Femur (tissue), 1 donor: Measurements from ENCODE around the gene ZYG11A.
A peak's percentile ranks its signal among the peaks of the same experiment; 100 is the strongest.

ENCODE experiments used
- DNase-seq: peaks from one replicate; pipeline ENCODE4 v3.0.0-alpha.2; 2017

Gene ZYG11A

GRCh38 chr1:52877554-52877953 lies 35.0 kb downstream of the ZYG11A start:
- no peak for DNase-seq

- DNase-seq: no peak
These were observed 37.6 kb downstream of the ZYG11A start for GRCh38 chr1:52880206-52880605.

GRCh38 chr1:52887483-52887882 lies 44.9 kb downstream of the ZYG11A start:
- DNase-seq: no peak

- DNase-seq: no peak
These were observed 50.1 kb downstream of the ZYG11A start for GRCh38 chr1:52892424-52893215.

GRCh38 chr1:52899445-52899894 lies 56.9 kb downstream of the ZYG11A start:
- peak; percentile 29 for DNase-seq

- DNase-seq: no peak
These were observed 57.8 kb downstream of the ZYG11A start for GRCh38 chr1:52900402-52900801.

- no peak for DNase-seq
These were observed 58.8 kb downstream of the ZYG11A start for GRCh38 chr1:52901384-52901783.

- no peak for DNase-seq
These were observed 61.8 kb downstream of the ZYG11A start for GRCh38 chr1:52904208-52904926.

GRCh38 chr1:52904927-52905698 lies 62.6 kb downstream of the ZYG11A start:
- no peak for DNase-seq

GRCh38 chr1:52906135-52906603 lies 63.6 kb downstream of the ZYG11A start:
- DNase-seq: no peak

- no peak for DNase-seq
These were observed 64.7 kb downstream of the ZYG11A start for GRCh38 chr1:52907068-52907811.

- no peak for DNase-seq
These were observed 65.2 kb downstream of the ZYG11A start for GRCh38 chr1:52907812-52908153.

- DNase-seq: no peak
These were observed 69.0 kb downstream of the ZYG11A start for GRCh38 chr1:52911541-52911940.

GRCh38 chr1:52913014-52913413 lies 70.5 kb downstream of the ZYG11A start:
- no peak for DNase-seq

- DNase-seq: no peak
These were observed 71.0 kb downstream of the ZYG11A start for GRCh38 chr1:52913537-52913936.

GRCh38 chr1:52914463-52914862 lies 71.9 kb downstream of the ZYG11A start:
- DNase-seq: no peak

- no peak for DNase-seq
These were observed 72.8 kb downstream of the ZYG11A start for GRCh38 chr1:52915211-52915854.

GRCh38 chr1:52915855-52916220 lies 73.3 kb downstream of the ZYG11A start:
- no peak for DNase-seq

GRCh38 chr1:52916241-52916975 lies 73.8 kb downstream of the ZYG11A start:
- no peak for DNase-seq

- no peak for DNase-seq
These were observed 74.6 kb downstream of the ZYG11A start for GRCh38 chr1:52917156-52917555.

GRCh38 chr1:52917581-52917980 lies 75.0 kb downstream of the ZYG11A start:
- no peak for DNase-seq

- no peak for DNase-seq
These were observed 75.6 kb downstream of the ZYG11A start for GRCh38 chr1:52918201-52918600.
